Body of pancreas (tissue), 4 donors: ENCODE measurements around the gene IBTK.

Source experiments
- POLR2A ChIP-seq, 3 donors: fragments of 450-650 bp; IDR thresholded peaks; one replicate each; pipeline ENCODE4 v1.6.1; 2016; ENCODE audit warnings: antibody characterized with exemption in 3 of 3, mild to moderate bottlenecking in 2 of 3
- TF ChIP-seq, protein P1 (sequence below), 7 experiments: fragments of 450-650 bp in 4 of 7; fragments of 200-600 bp in 3 of 7; sonication (generic) in 3 of 7; IDR thresholded peaks; one replicate each; pipeline ENCODE4 v1.5.1; 2016 to 2019; ENCODE audit warnings: antibody characterized with exemption in 7 of 7

- TF ChIP-seq POLR2A (IDR thresholded peaks at IDR 0.05): no peak
- TF ChIP-seq, protein P1, sequence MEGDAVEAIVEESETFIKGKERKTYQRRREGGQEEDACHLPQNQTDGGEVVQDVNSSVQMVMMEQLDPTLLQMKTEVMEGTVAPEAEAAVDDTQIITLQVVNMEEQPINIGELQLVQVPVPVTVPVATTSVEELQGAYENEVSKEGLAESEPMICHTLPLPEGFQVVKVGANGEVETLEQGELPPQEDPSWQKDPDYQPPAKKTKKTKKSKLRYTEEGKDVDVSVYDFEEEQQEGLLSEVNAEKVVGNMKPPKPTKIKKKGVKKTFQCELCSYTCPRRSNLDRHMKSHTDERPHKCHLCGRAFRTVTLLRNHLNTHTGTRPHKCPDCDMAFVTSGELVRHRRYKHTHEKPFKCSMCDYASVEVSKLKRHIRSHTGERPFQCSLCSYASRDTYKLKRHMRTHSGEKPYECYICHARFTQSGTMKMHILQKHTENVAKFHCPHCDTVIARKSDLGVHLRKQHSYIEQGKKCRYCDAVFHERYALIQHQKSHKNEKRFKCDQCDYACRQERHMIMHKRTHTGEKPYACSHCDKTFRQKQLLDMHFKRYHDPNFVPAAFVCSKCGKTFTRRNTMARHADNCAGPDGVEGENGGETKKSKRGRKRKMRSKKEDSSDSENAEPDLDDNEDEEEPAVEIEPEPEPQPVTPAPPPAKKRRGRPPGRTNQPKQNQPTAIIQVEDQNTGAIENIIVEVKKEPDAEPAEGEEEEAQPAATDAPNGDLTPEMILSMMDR (IDR thresholded peaks at IDR 0.05): no peak
Measured at GRCh38 chr6:82257088-82257774, 9.7 kb upstream of the IBTK start.
